ENCODE data around the gene FBXW5. TPM values are rescaled to one million over a fixed set of nuclear protein-coding genes. Genes with fewer than 3 reads are reported as not detected.
A peak's percentile ranks its signal among the peaks of the same experiment; 100 is the strongest.

Gene FBXW5
- total RNA-seq, 4 donors from 2014 or later = 101 to 166 (median 142) TPM

DNA sequence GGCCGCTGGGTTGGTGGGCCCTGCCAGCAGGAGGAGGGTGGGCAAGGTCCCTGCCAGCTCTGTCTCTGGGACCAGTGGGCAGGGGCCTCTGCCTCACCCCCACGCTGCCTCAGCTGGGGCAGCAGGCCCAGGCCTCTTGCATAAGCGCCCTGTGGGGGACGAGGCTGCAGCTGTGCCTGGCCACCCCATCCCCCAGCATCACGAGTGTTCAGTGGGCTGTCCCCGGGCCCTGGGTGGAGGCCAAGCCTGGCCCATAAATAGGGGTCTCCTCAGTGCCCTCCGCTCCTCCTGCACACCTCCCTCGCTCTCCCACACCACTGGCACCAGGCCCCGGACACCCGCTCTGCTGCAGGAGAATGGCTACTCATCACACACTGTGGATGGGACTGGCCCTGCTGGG lies 32.7 kb upstream of the FBXW5 start, which contains the start of gene PTGDS:
PTGDS (plus strand) TSS at position 282 of the 400 bp plus-strand sequence; CDS start at position 357, 75 bp downstream.
- DNase-seq (ENCODE audit: low spot score in 2 of 2) = no peak
- Histone ChIP-seq H3K4me3 (peak within 1 kb of the TSS; percentile 56), H3K27ac (no peak within 1 kb of the TSS), H3K36me3 (no peaks in the 10 kb centered on the region), H3K27me3 (peaks cover under 1% of the 10 kb centered on the region), H3K9me3 (no peaks in the 10 kb centered on the region), H3K4me1 (peaks cover 39% of the 10 kb centered on the region)
- TF ChIP-seq POLR2A (IDR thresholded peaks at IDR 0.05) = no peak
- TF ChIP-seq, protein P1, sequence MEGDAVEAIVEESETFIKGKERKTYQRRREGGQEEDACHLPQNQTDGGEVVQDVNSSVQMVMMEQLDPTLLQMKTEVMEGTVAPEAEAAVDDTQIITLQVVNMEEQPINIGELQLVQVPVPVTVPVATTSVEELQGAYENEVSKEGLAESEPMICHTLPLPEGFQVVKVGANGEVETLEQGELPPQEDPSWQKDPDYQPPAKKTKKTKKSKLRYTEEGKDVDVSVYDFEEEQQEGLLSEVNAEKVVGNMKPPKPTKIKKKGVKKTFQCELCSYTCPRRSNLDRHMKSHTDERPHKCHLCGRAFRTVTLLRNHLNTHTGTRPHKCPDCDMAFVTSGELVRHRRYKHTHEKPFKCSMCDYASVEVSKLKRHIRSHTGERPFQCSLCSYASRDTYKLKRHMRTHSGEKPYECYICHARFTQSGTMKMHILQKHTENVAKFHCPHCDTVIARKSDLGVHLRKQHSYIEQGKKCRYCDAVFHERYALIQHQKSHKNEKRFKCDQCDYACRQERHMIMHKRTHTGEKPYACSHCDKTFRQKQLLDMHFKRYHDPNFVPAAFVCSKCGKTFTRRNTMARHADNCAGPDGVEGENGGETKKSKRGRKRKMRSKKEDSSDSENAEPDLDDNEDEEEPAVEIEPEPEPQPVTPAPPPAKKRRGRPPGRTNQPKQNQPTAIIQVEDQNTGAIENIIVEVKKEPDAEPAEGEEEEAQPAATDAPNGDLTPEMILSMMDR (IDR thresholded peaks at IDR 0.05) = no peak
- no peak for TF ChIP-seq EP300 (IDR thresholded peaks at IDR 0.05)
- WGBS = 100% methylated on average over 4 of the region's 10 CpGs

DNA sequence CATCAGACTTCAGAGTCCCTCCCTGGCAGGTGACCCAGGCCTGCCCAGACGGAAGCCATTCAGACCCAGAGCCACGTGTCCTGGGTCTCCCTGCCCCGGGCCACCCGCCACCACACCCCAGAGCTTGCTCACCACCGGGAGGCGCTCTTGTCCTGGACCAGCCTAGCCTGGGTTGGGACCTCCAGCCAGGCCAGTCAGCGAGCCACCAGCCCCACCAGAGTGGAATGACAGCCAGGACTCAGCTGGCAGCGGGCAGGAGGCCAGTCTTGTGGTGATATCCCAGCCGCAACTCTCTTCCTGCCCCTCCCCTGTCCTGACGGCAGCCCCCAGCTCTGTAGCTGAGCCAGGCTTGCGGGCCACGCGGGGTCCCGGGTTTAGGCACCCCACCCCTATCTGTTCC lies 31.1 kb upstream of the FBXW5 start:
- Histone ChIP-seq H3K4me1 (peaks cover 39% of the 10 kb centered on the region), H3K4me3 (no peak overlapping the region), H3K27me3 (no peaks in the 10 kb centered on the region), H3K9me3 (no peaks in the 10 kb centered on the region), H3K27ac (no peak overlapping the region), H3K36me3 (no peaks in the 10 kb centered on the region)
- TF ChIP-seq POLR2A (IDR thresholded peaks at IDR 0.05) (no peak), POLR2AphosphoS5 (IDR thresholded peaks at IDR 0.05) (no peak), EP300 (IDR thresholded peaks at IDR 0.05) (no peak)
- TF ChIP-seq, protein P1 (IDR thresholded peaks at IDR 0.05) = no peak
- WGBS = 80% methylated on average over 2 of the region's 14 CpGs
- no peak for DNase-seq (ENCODE audit: low spot score in 2 of 2)

DNA sequence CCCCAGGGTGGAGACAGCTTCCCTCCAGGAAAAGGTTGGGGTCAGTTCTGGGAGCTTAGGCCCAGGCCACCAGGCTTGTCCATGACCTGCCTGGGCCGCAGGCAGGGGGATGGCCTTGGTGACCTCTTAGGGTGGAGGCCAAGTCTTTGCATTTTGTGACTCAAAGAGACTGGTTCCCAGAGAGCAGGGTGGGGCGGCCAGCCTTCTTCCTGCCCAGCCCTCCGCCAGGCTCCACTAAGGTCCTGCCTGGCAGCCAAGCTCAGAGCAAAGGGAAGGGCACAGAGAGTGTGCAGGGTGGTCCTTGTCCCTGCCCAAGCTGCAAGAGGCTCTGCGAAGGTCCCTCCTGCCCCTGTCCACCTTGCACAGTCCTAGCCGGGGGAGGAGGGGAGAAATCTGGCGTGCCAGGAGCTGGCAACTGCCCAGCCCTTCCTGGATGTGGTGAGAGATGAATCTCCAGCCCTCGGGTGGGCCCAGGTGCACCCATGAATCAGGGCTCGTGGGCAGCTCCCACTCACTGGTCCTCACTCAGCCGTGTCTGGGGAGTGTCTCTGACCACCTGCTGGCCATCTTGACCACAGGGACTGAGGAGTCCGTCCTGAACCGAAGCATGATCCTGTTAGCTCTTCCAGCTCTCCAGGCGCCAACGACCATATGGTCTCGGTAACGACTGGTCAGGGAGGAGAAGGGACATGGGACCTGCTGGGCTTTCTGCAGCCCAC lies 30.4 kb upstream of the FBXW5 start:
- Histone ChIP-seq H3K36me3 (no peaks in the 10 kb centered on the region), H3K4me3 (no peak overlapping the region), H3K27me3 (no peaks in the 10 kb centered on the region), H3K4me1 (peaks cover 39% of the 10 kb centered on the region), H3K9me3 (no peaks in the 10 kb centered on the region), H3K27ac (no peak overlapping the region)
- no peak for DNase-seq (ENCODE audit: low spot score in 2 of 2)
- TF ChIP-seq EP300 (IDR thresholded peaks at IDR 0.05) = no peak
- no peak for TF ChIP-seq POLR2A (IDR thresholded peaks at IDR 0.05)
- TF ChIP-seq, protein P1 (IDR thresholded peaks at IDR 0.05) = no peak
- no peak for TF ChIP-seq POLR2AphosphoS5 (IDR thresholded peaks at IDR 0.05)
- 46% methylated on average over 6 of the region's 15 CpGs for WGBS

DNA sequence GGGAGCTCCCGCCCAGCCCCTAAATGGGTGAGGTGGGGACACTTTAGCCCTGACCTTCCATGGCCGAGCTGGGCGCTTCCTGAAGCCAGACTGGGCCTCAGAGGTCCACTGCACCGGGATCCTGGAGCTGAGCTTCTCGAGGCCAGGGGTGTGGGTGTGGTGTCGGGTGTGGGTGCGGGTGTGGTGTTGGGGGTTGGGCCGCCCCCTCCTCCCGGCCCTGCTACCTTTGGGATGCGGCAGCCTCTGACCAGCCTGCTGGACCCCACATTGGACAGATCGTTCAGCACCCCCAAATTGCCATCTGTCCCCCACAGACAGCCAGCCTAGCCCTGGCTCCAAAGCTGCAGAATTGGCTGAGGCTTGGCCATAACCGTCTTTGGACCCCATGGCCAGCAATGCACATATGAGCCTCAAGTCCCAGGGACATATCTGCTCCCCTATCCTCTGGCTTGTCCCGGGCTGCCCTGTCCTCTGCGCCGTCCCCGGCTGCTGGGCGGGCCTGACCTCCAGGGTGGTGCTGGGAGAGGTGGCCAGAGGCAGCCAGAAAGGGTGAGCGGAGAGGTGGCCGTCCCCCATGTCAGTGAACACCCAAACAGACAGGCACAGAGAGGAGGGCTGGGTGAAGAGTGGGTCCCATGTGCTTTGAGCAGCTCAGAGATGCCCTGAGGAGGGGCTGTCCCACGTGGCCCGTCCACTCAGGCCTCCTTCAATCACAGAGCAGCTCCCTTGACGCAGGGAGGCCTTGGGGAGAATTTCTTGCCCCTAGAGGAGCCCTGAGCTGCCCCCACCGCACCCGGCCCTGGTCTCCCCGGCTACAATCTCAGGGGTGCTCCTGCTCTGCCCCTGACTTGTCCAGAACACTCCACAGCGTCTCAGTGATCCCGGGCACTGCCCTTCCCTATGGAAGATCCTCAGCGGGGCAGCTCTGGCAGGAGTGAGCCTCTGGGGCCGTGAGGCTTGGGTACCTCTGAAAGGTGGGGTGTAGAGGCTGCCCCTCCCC lies 29.4 kb upstream of the FBXW5 start:
- H3K4me1 ChIP-seq = peaks cover 39% of the 10 kb centered on the region
- TF ChIP-seq POLR2A (IDR thresholded peaks at IDR 0.05) = no peak
- TF ChIP-seq, protein P1 (IDR thresholded peaks at IDR 0.05) = no peak
- no peak for TF ChIP-seq POLR2AphosphoS5 (IDR thresholded peaks at IDR 0.05)
- TF ChIP-seq EP300 (IDR thresholded peaks at IDR 0.05) = no peak
- no peaks in the 10 kb centered on the region for H3K36me3 ChIP-seq
- H3K4me3 ChIP-seq = no peak overlapping the region
- H3K9me3 ChIP-seq = no peaks in the 10 kb centered on the region
- WGBS = 83% methylated on average over 25 of the region's 29 CpGs
- no peak overlapping the region for H3K27ac ChIP-seq
- H3K27me3 ChIP-seq = no peaks in the 10 kb centered on the region
- DNase-seq (ENCODE audit: low spot score in 2 of 2) = no peak

DNA sequence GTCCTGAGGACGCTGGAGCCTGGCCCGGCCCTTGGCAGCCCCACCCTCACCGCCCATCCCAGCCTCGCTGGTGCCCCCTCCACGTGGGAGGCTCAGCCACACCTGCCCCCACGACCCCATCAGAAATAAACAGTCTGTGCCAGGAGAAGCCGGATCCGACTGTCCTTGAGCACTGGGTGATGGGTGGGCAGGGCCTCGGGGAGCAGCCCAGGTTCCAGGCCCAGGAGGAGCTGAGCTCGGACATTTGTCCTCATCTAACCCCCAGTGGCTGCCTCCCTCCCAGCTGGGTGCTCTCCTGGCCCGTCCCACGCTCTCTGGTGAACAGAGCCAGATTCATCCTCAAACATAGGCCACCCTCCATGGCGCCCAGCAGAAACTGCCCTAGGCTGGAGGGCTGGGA lies 28.2 kb upstream of the FBXW5 start:
- Histone ChIP-seq H3K9me3 (no peaks in the 10 kb centered on the region), H3K4me3 (no peak overlapping the region), H3K27ac (no peak overlapping the region), H3K4me1 (peaks cover 33% of the 10 kb centered on the region), H3K36me3 (no peaks in the 10 kb centered on the region), H3K27me3 (no peaks in the 10 kb centered on the region)
- DNase-seq (ENCODE audit: low spot score in 2 of 2) = no peak
- TF ChIP-seq POLR2A (IDR thresholded peaks at IDR 0.05) (no peak), POLR2AphosphoS5 (IDR thresholded peaks at IDR 0.05) (no peak), EP300 (IDR thresholded peaks at IDR 0.05) (no peak)
- TF ChIP-seq, protein P1 (IDR thresholded peaks at IDR 0.05) = no peak
- 61% methylated on average over 8 of the region's 13 CpGs for WGBS

Data from suprapubic skin (tissue), 4 donors.